ENCODE results near the gene CLDN2. TPM values are rescaled to one million over a fixed set of nuclear protein-coding genes. Genes with fewer than 3 reads are reported as not detected.

CLDN2 gene
- total RNA-seq (2022; extraction: Qiagen RNA extraction) = 7.1 to 9.0 TPM (median 7.8 TPM) in 5 replicates

DNA sequence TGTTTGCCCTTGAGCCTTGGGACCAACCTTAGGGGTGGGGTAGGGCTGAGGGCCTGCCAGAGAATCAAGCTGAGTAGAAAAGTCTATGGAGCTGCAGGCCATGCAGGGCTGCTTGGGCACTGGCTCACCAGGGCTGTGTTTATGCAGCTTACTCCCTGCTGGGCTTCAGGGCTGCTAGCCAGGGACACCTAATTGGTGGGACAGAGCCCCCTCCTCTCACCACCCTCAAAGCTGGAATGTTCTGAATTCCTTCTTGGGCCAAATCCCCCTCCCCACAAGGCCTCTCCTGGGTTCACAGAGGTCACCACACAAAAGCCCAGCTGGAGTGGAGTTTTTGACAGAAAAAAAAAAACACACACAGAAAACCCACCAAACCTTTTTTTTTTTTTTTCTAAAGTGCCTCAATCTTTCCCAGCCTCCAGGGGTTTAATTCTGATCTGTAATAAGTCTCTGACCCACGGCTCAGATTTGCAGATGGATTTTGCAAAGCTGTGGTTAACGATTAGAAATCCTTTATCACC, at the start of gene CLDN2:
Gene CLDN2, plus strand, starts transcription at position 471 of the 521 bp plus-strand sequence. CDS start 7,827 bp downstream, outside the sequence.

DNA sequence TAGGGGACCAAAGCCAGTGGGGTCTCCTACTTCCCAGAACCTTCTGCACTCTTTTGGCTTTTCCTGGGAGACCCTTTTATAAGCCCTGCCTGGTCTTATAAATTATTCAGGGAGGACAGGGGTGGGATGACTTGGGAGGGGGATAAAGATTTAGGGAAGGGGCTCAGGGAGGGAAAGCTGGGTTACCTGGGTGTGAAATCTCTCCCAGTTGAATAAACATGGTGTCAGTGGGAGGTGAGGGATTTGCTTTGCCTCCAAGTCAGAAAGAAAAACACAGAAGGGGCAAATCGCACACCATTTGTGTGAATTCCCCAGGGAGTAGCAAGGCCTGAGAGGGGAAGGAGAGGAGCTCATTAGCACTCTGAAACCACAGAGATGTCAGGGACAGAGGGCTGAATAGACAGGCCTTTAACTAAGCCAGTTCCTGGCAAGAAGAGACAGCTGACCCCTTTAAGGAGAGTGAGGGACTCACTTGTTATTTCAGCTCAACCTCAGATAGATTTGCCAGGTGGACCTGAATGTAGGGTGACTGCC, 16.8 kb upstream of the CLDN2 start, which contains the start of gene RIPPLY1:
Gene RIPPLY1, minus strand, starts transcription at position 51 of the 534 bp plus-strand sequence. CDS start 54 bp downstream, outside the sequence.

Other genes with a start within 250 kb of the CLDN2 start
- 0.06 to 0.10 TPM (median 0.09 TPM) in 3 of 5 replicates, not detected in the others for gene RNF128, start 193.7 kb upstream of the CLDN2 start, total RNA-seq (2022; extraction: Qiagen RNA extraction)
- gene TBC1D8B, start 117.7 kb upstream of the CLDN2 start, total RNA-seq (2022; extraction: Qiagen RNA extraction) = 1.2 to 1.6 TPM (median 1.3 TPM) in 5 replicates
- gene RIPPLY1, start 17.1 kb upstream of the CLDN2 start, total RNA-seq (2022; extraction: Qiagen RNA extraction) = not detected in 5 replicates
- gene MORC4, start 79.8 kb downstream of the CLDN2 start, total RNA-seq (2022; extraction: Qiagen RNA extraction) = 31.2 to 47.7 TPM (median 33.6 TPM) in 5 replicates
- 8.3 to 12.9 TPM (median 9.8 TPM) in 5 replicates for gene RBM41, start 198.4 kb downstream of the CLDN2 start, total RNA-seq (2022; extraction: Qiagen RNA extraction)

All from A549 treated with CORT108297 at 1 μM for 4 hours (cell line).